NCI-H524 treated with DMSO at 0.1 percent for 48 hours (cell line): ENCODE data around the gene ADAM33.

Source experiments
- DNase-seq: peaks from one replicate; lab custom pipeline; 2025; lab: John Stamatoyannopoulos, UW

The ADAM33 gene

GRCh38 chr20:3667434-3668037, 14.3 kb downstream of the ADAM33 start:
- no peak for DNase-seq

- no peak for DNase-seq
Measured at GRCh38 chr20:3663858-3664257, 18.0 kb downstream of the ADAM33 start.

GRCh38 chr20:3663031-3663701, 18.6 kb downstream of the ADAM33 start, which contains the start of gene GFRA4:
Gene GFRA4, minus strand, starts transcription at chr20:3663399. Its CDS starts 0 bp downstream, at chr20:3663399.
- DNase-seq: no peak

GRCh38 chr20:3661814-3662665, 19.8 kb downstream of the ADAM33 start:
- no peak for DNase-seq

GRCh38 chr20:3661060-3661813, 20.6 kb downstream of the ADAM33 start:
- DNase-seq: no peak

- DNase-seq: no peak
Measured at GRCh38 chr20:3660262-3661059, 21.3 kb downstream of the ADAM33 start.

- DNase-seq: no peak
Measured at GRCh38 chr20:3659492-3660261, 22.1 kb downstream of the ADAM33 start.

GRCh38 chr20:3658716-3659491, 22.9 kb downstream of the ADAM33 start:
- DNase-seq: no peak

- DNase-seq: no peak
Measured at GRCh38 chr20:3658019-3658715, 23.6 kb downstream of the ADAM33 start.

- no peak for DNase-seq
Measured at GRCh38 chr20:3655131-3655405, 26.7 kb downstream of the ADAM33 start.

GRCh38 chr20:3654326-3655130, 27.3 kb downstream of the ADAM33 start:
- no peak for DNase-seq

- DNase-seq: no peak
Measured at GRCh38 chr20:3653921-3654320, 27.9 kb downstream of the ADAM33 start.

GRCh38 chr20:3652676-3653596, 28.9 kb downstream of the ADAM33 start:
- DNase-seq: no peak

- no peak for DNase-seq
Measured at GRCh38 chr20:3652221-3652620, 29.6 kb downstream of the ADAM33 start.

- no peak for DNase-seq
Measured at GRCh38 chr20:3651204-3651962, 30.4 kb downstream of the ADAM33 start.

- no peak for DNase-seq
Measured at GRCh38 chr20:3648951-3649350, 32.9 kb downstream of the ADAM33 start.

GRCh38 chr20:3647473-3647872, 34.3 kb downstream of the ADAM33 start:
- no peak for DNase-seq
